Panc1 (cell line): ENCODE data around the gene NTRK1. TPM values are rescaled to one million over a fixed set of nuclear protein-coding genes. Genes with fewer than 3 reads are reported as not detected.

Experiments
- ATAC-seq: fragments of 200-7000 bp; cut with Tn5 transposase; 2 replicates; pipeline ENCODE4 v1.9.1; 2020; ENCODE audit warnings: mild to moderate bottlenecking, moderate library complexity
- BruUV-seq: library from RNA; stranded (reverse); fragments of 400-500 nt; replicated peaks from 2 replicates; lab custom pipeline; 2021; lab: Mats Ljungman, UMichigan
- CTCF ChIA-PET: fragments of 300-600 bp; sonication (Branson Sonifier 250); formaldehyde crosslinking; loops from one replicate; lab custom pipeline; 2022; ENCODE audit warnings: antibody characterized with exemption; lab: Charles Lee
- POLR2A ChIA-PET: fragments of 300-600 bp; sonication (Branson Sonifier 250); formaldehyde crosslinking; loops from one replicate; lab custom pipeline; 2022; ENCODE audit warnings: antibody characterized with exemption; lab: Charles Lee
- DNase-seq: peaks from one replicate; pipeline ENCODE4 v3.0.0-alpha.2; 2010; ENCODE audit warnings: low read depth, low spot score
- H3K27ac ChIP-seq: 2 replicates; pipeline ENCODE4 v1.5.1; 2011; ENCODE audit warnings: mild to moderate bottlenecking, low read length, inconsistent platforms
- H3K27me3 ChIP-seq: fragments of 200-500 bp; sonication (Bioruptor generic); 2 replicates; pipeline ENCODE4 v1.6.0; 2014; ENCODE audit warnings: low read length, inconsistent platforms; ENCODE audit not compliant: control insufficient read depth, insufficient read depth
- H3K36me3 ChIP-seq: fragments of 200-500 bp; sonication (Bioruptor generic); 2 replicates; pipeline ENCODE4 v1.5.1; 2014; ENCODE audit warnings: inconsistent platforms, mild to moderate bottlenecking, low read length, moderate library complexity; ENCODE audit not compliant: control insufficient read depth, insufficient read depth
- H3K4me1 ChIP-seq: 2 replicates; pipeline ENCODE4 v1.5.1; 2011; ENCODE audit warnings: inconsistent platforms, mild to moderate bottlenecking, low read length, moderate library complexity; ENCODE audit not compliant: control insufficient read depth, insufficient read depth
- H3K4me3 ChIP-seq, 2 experiments: 2 replicates each; pipeline ENCODE4 v1.5.1; 2011 to 2012; ENCODE audit warnings: low read depth in 2 of 2, low read length in 2 of 2, mild to moderate bottlenecking in 2 of 2, inconsistent platforms in 1 of 2, moderate library complexity in 1 of 2
- H3K9me3 ChIP-seq: fragments of 200-500 bp; sonication (Bioruptor generic); 2 replicates; pipeline ENCODE4 v1.5.1; 2014; ENCODE audit warnings: low read depth, mild to moderate bottlenecking, inconsistent platforms, low read length, moderate library complexity; ENCODE audit not compliant: control insufficient read depth, insufficient read depth
- POLR2AphosphoS5 ChIP-seq: IDR thresholded peaks from 2 replicates; pipeline ENCODE4 v1.6.1; 2012; ENCODE audit warnings: mild to moderate bottlenecking, low read depth, low read length, moderate library complexity
- SIN3A ChIP-seq: IDR thresholded peaks from 2 replicates; pipeline ENCODE4 v1.6.1; 2012; ENCODE audit warnings: low read depth, mild to moderate bottlenecking, low read length, moderate library complexity, borderline replicate concordance; ENCODE audit not compliant: insufficient read depth
- TCF7L2 ChIP-seq: IDR thresholded peaks from 2 replicates; pipeline ENCODE4 v1.6.1; 2011; ENCODE audit warnings: mild to moderate bottlenecking, low read depth, low read length, inconsistent platforms
- in situ Hi-C: cut with HindIII; loops from 2 replicates; pipeline ENCODE4 v1.10.0; 2016; ENCODE audit warnings: low sequenced_read_pairs, low pct_unique_long_range_greater_than_20kb
- intact Hi-C: fragments of 100-400 bp; cut with micrococcal nuclease; formaldehyde crosslinking; loops from one replicate; pipeline ENCODE4 v1.10.0; 2022; ENCODE audit not compliant: unreplicated experiment
- total RNA-seq: library from RNA; stranded (reverse); gene quantifications from one replicate; pipeline ENCODE4 v1.2.1, GENCODE V29; 2021; ENCODE audit not compliant: unreplicated experiment
- TF ChIP-seq, protein P1 (sequence below): fragments of 450-650 bp; IDR thresholded peaks from 2 replicates; pipeline ENCODE4 v1.5.1; 2017; ENCODE audit warnings: mild to moderate bottlenecking
- TF ChIP-seq, protein P2 (sequence below), 2 experiments: IDR thresholded peaks; 2 replicates each; pipeline ENCODE4 v1.6.1; 2011 to 2012; ENCODE audit warnings: low read depth in 2 of 2, control low read depth in 1 of 2, low read length in 1 of 2, mild to moderate bottlenecking in 1 of 2, moderate library complexity in 1 of 2; ENCODE audit not compliant: insufficient read depth in 1 of 2

Gene NTRK1
- total RNA-seq, 1 experiment from 2014 or later, result 0.21 TPM

DNA sequence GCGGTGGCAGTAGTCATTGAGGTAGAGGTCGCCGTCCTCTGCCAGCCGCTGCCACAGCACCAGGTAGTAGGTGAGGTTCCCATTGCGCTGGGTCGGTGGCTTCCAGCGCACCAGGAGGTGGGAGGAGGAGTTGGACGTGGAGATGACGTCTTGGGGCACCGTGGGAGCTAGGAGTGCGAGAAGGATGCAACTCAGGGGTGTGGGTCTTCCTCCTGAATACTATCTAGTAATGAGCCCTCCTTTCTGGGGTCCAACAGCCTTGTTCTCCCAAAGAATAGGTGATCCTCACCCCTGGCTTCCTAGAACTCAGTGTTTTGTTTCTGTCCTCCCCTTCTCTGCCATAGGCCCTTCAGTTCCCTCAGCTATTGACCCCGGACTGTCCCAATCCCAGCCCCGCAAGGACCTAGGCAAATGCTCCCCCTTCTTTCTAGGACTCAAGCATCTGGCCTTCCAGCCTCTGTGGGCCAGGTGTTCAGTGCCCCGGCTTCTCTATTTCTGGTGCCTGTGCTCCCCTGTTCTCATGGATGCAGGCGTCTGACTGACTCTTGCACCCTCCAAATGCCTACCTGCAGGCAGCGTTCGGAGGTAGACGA is 14.6 kb upstream of the NTRK1 start:
- no peak overlapping the region for H3K27ac ChIP-seq
- in situ Hi-C loops, result no loop called here
- POLR2A ChIA-PET, result no interaction called here
- H3K36me3 ChIP-seq, result no peaks in the 10 kb centered on the region
- intact Hi-C loops, result no loop called here
- H3K4me1 ChIP-seq, result no peaks in the 10 kb centered on the region
- no peak overlapping the region for H3K4me3 ChIP-seq
- DNase-seq, result no peak
- no peaks in the 10 kb centered on the region for H3K27me3 ChIP-seq
- no peak for TF ChIP-seq TCF7L2
- TF ChIP-seq, protein P1, sequence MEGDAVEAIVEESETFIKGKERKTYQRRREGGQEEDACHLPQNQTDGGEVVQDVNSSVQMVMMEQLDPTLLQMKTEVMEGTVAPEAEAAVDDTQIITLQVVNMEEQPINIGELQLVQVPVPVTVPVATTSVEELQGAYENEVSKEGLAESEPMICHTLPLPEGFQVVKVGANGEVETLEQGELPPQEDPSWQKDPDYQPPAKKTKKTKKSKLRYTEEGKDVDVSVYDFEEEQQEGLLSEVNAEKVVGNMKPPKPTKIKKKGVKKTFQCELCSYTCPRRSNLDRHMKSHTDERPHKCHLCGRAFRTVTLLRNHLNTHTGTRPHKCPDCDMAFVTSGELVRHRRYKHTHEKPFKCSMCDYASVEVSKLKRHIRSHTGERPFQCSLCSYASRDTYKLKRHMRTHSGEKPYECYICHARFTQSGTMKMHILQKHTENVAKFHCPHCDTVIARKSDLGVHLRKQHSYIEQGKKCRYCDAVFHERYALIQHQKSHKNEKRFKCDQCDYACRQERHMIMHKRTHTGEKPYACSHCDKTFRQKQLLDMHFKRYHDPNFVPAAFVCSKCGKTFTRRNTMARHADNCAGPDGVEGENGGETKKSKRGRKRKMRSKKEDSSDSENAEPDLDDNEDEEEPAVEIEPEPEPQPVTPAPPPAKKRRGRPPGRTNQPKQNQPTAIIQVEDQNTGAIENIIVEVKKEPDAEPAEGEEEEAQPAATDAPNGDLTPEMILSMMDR, result no peak
- TF ChIP-seq, protein P2, sequence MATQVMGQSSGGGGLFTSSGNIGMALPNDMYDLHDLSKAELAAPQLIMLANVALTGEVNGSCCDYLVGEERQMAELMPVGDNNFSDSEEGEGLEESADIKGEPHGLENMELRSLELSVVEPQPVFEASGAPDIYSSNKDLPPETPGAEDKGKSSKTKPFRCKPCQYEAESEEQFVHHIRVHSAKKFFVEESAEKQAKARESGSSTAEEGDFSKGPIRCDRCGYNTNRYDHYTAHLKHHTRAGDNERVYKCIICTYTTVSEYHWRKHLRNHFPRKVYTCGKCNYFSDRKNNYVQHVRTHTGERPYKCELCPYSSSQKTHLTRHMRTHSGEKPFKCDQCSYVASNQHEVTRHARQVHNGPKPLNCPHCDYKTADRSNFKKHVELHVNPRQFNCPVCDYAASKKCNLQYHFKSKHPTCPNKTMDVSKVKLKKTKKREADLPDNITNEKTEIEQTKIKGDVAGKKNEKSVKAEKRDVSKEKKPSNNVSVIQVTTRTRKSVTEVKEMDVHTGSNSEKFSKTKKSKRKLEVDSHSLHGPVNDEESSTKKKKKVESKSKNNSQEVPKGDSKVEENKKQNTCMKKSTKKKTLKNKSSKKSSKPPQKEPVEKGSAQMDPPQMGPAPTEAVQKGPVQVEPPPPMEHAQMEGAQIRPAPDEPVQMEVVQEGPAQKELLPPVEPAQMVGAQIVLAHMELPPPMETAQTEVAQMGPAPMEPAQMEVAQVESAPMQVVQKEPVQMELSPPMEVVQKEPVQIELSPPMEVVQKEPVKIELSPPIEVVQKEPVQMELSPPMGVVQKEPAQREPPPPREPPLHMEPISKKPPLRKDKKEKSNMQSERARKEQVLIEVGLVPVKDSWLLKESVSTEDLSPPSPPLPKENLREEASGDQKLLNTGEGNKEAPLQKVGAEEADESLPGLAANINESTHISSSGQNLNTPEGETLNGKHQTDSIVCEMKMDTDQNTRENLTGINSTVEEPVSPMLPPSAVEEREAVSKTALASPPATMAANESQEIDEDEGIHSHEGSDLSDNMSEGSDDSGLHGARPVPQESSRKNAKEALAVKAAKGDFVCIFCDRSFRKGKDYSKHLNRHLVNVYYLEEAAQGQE (IDR thresholded peaks at IDR 0.05; ENCODE audit: insufficient read depth in 1 of 2, low read depth in 2 of 2, low read length in 1 of 2), result no peak
- no peak for TF ChIP-seq SIN3A
- TF ChIP-seq POLR2AphosphoS5, result no peak
- ATAC-seq, result no peak
- no peaks in the 10 kb centered on the region for H3K9me3 ChIP-seq
- no TSS peak for BruUV-seq
- CTCF ChIA-PET, result no interaction called here

DNA sequence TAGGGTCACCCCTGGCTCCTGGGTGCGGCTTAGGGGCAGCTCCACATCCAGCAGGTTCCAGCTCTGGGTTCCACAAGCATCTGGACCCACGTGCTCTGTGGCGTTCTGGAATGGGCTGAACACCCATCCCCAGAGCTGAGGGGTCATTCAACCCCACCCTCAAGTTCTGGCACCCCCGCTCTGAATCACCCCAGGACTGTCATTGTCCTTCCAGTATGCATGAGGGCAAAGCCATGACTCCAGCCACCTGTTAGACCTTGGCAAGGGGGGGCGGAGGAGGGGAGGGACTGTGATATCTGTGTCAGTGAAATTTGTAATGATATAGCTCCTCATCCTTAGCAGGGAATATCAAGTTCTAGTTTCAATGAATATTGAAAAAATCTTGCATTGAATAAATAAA is 14.0 kb upstream of the NTRK1 start:
- TF ChIP-seq, protein P1, result no peak
- TF ChIP-seq TCF7L2 (no peak), SIN3A (no peak), POLR2AphosphoS5 (no peak)
- TF ChIP-seq, protein P2 (IDR thresholded peaks at IDR 0.05; ENCODE audit: insufficient read depth in 1 of 2, low read depth in 2 of 2, low read length in 1 of 2), result no peak
- no peaks in the 10 kb centered on the region for H3K27me3 ChIP-seq
- no peaks in the 10 kb centered on the region for H3K36me3 ChIP-seq
- CTCF ChIA-PET, result no interaction called here
- no TSS peak for BruUV-seq
- intact Hi-C loops, result no loop called here
- H3K27ac ChIP-seq, result no peak overlapping the region
- in situ Hi-C loops, result no loop called here
- DNase-seq, result no peak
- H3K4me3 ChIP-seq, result no peak overlapping the region
- no peak for ATAC-seq
- no peaks in the 10 kb centered on the region for H3K9me3 ChIP-seq
- H3K4me1 ChIP-seq, result no peaks in the 10 kb centered on the region
- POLR2A ChIA-PET, result no interaction called here
